ENCODE results near the gene PTPN23. TPM values are rescaled to one million over a fixed set of nuclear protein-coding genes. Genes with fewer than 3 reads are reported as not detected.

PTPN23 gene
- total RNA-seq, 2 donors from 2014 or later: 28.5 to 301 TPM

GRCh38 chr3:47424434-47425382, 43.9 kb downstream of the PTPN23 start:
- WGBS, 2 donors: 77 to 78% methylated on average over 15 of the region's 15 CpGs
- Histone ChIP-seq H3K27me3 (no peaks in the 10 kb centered on the region), H3K4me1 (peaks cover 15% of the 10 kb centered on the region), H3K36me3 (replicated peaks in 1 of 2; ENCODE audit: insufficient read depth in 1 of 2, low read depth in 2 of 2) (peaks cover 0 to 8% of the 10 kb centered on the region in 2 donors), H3K4me3 (no peak overlapping the region), H3K27ac (no peak overlapping the region), H3K9me3 (no peaks in the 10 kb centered on the region)
- DNase-seq (no peak), ATAC-seq (no peak)
- TF ChIP-seq CTCF (IDR thresholded peaks at IDR 0.05) (no peak), POLR2A (IDR thresholded peaks at IDR 0.05) (no peak)
- intact Hi-C loops (cut with DNase I): loop anchor here (5.0 kb wide), 1 partner anchor 53 kb away; the partner anchor contains the start of gene SCAP

GRCh38 chr3:47425383-47425778, 44.6 kb downstream of the PTPN23 start:
- no peak for DNase-seq
- TF ChIP-seq CTCF (IDR thresholded peaks at IDR 0.05) (no peak), POLR2A (IDR thresholded peaks at IDR 0.05) (no peak)
- H3K36me3 ChIP-seq (replicated peaks in 1 of 2; ENCODE audit: insufficient read depth in 1 of 2, low read depth in 2 of 2): peaks cover 0 to 6% of the 10 kb centered on the region in 2 donors

GRCh38 chr3:47425959-47426358, 45.1 kb downstream of the PTPN23 start:
- no peaks in the 10 kb centered on the region for H3K27me3 ChIP-seq
- no peaks in the 10 kb centered on the region for H3K9me3 ChIP-seq
- TF ChIP-seq POLR2A (IDR thresholded peaks at IDR 0.05) (no peak), CTCF (IDR thresholded peaks at IDR 0.05) (no peak)
- no peak for DNase-seq
- peaks cover 0 to 6% of the 10 kb centered on the region in 2 donors for H3K36me3 ChIP-seq (replicated peaks in 1 of 2; ENCODE audit: insufficient read depth in 1 of 2, low read depth in 2 of 2)
- H3K27ac ChIP-seq: no peak overlapping the region
- intact Hi-C loops (cut with DNase I): no loop called here
- no peak for ATAC-seq
- WGBS, 2 donors: 85 to 99% methylated on average over 9 of the region's 9 CpGs
- H3K4me1 ChIP-seq: peaks cover 20% of the 10 kb centered on the region
- H3K4me3 ChIP-seq: no peak overlapping the region

More at GRCh38 chr3:47425383-47425778, 44.6 kb downstream of the PTPN23 start:
- no peak for ATAC-seq
- peaks cover 20% of the 10 kb centered on the region for H3K4me1 ChIP-seq
- intact Hi-C loops (cut with DNase I): no loop called here
- no peak overlapping the region for H3K4me3 ChIP-seq
- no peaks in the 10 kb centered on the region for H3K27me3 ChIP-seq
- H3K9me3 ChIP-seq: no peaks in the 10 kb centered on the region
- H3K27ac ChIP-seq: no peak overlapping the region
- WGBS, 2 donors: 87 to 92% methylated on average over 10 to 11 of the region's 11 CpGs

GRCh38 chr3:47427866-47428265, 47.0 kb downstream of the PTPN23 start:
- 88 to 90% methylated on average over 3 to 6 of the region's 6 CpGs for WGBS, 2 donors
- no peak overlapping the region for H3K4me3 ChIP-seq
- peaks cover 0 to 6% of the 10 kb centered on the region in 2 donors for H3K36me3 ChIP-seq (replicated peaks in 1 of 2; ENCODE audit: insufficient read depth in 1 of 2, low read depth in 2 of 2)

More at GRCh38 chr3:47427866-47428265, 47.0 kb downstream of the PTPN23 start:
- Histone ChIP-seq H3K27me3 (no peaks in the 10 kb centered on the region), H3K4me1 (peaks cover 5% of the 10 kb centered on the region), H3K27ac (no peak overlapping the region), H3K9me3 (no peaks in the 10 kb centered on the region)
- DNase-seq (peak in 1 of 4 donors; percentile 1), ATAC-seq (no peak)
- intact Hi-C loops (cut with DNase I): no loop called here
- no peak for TF ChIP-seq POLR2A (IDR thresholded peaks at IDR 0.05)
- no peak for TF ChIP-seq CTCF (IDR thresholded peaks at IDR 0.05)

Measured in body of pancreas (tissue), 4 donors.